Hematopoietic multipotent progenitor cell treated with erythropoietin and hydrocortisone succinate and interleukin-3 and kit ligand, for 15 days (in vitro differentiated cells): ENCODE data around the gene PRPF6.

ENCODE experiments used
- DNase-seq: peaks from one replicate; pipeline ENCODE4 v3.0.0-alpha.2; 2015; ENCODE audit warnings: low spot score

The PRPF6 gene

DNA sequence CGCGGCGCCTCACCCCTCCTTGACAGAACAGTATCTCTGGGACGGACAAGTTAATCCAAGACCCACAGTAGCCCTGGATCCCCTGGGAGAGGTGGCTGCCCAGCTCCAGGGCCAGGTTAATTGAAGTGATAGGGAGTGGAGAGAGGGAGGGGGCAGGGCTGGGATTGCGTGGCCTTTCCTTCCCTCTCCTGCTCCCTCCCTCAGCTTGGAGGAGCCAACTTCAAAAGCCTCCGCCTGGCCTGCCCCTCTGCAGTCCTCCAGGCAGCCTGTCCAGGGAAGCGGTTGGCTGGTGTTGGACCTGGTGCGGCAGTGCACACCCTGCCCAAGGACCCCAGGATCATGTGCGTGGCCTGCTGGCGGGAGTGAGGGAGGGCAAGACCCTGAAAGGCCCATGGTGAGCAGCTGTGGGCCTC lies 55.0 kb downstream of the PRPF6 start, which contains the start of gene C20orf204:
Gene C20orf204, plus strand, starts transcription at position 250 of the 413 bp plus-strand sequence. Its CDS starts 142 bp downstream, at position 392.
- DNase-seq: no peak

DNA sequence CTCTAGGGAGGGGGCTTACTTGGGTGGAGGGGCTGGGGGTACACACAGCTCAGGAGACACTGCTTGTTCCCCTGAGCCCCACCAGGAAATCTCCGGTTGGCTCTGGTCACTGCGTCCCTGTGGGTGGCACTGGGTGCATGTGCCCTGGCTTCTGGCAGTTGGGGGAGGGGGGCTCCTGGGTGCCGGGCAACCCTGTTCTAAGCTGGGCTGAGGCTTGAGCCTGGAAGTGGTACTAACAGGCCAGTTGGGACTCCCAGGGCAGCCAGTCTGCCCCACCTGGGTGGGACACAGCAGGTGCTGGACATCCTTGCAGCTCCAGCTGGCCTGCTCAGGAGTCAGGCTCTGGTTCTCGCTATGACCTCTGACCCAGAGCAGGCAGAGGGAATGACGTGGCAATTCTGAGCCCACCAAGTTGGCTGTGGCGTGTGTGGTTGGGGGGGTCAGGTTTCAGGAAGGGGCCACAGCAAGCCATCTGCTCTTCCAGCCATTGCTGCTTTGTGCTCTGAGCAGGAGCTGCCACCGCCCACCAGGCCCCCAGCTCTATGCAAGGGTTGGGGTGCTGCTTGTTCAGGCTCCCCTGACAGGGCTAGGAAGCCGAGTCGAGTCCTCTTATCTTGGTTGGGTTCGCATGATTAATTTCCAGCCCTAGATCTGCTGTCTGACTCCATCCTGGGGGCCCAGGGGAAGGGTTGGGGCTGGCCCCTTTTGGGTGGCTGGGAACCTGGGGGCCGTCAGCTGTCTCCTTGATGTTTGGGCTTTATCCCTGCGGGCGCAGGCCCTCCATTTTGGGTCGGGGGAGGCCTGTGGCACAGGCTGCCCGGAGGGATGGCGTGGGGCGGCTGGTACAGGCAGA lies 55.6 kb downstream of the PRPF6 start:
- DNase-seq: no peak

- DNase-seq: no peak
Measured at GRCh38 chr20:64037199-64037497, 56.2 kb downstream of the PRPF6 start.

GRCh38 chr20:64037498-64038213 lies 56.7 kb downstream of the PRPF6 start:
- no peak for DNase-seq

- no peak for DNase-seq
Measured at GRCh38 chr20:64038224-64038564, 57.3 kb downstream of the PRPF6 start.

DNA sequence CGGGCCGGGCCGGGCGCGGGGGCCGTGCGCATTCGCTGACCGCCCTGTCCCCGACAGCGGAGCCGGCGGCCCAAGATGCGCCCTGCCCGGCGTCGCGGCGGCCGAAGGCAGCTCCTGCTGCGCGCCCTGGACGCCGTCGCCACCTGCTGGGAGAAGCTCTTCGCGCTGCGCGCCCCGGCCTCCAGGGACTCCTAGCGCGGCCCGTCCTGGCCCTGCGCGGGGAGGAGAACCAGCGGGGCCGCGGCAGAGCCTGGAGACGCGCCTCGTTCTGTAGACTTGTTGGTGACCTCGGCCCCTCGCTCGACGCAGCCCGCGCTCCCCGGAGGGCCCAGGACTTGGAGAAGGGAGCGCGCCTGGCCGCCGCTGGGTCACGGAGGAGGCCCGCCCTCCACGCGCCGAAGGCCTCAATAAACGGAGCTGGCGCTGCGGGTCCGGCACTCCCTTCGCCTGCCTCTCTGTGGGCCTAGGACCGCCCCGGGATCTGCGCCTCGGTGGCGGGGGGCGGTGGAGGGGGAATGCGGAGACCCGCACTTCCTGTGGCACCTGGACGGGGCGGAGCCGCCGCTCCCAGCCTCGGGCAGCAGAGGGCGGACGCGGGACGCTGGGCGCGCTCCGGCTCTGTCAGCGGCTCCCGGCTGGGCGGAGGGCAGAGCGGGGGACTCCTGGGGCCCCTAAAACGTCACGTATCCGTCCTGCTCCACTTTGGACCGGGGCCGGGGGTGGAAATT lies 57.8 kb downstream of the PRPF6 start:
- DNase-seq: peak; percentile 23

- DNase-seq: no peak
Measured at GRCh38 chr20:64039293-64040160, 58.6 kb downstream of the PRPF6 start.

GRCh38 chr20:64040231-64041039 lies 59.5 kb downstream of the PRPF6 start:
- no peak for DNase-seq

DNA sequence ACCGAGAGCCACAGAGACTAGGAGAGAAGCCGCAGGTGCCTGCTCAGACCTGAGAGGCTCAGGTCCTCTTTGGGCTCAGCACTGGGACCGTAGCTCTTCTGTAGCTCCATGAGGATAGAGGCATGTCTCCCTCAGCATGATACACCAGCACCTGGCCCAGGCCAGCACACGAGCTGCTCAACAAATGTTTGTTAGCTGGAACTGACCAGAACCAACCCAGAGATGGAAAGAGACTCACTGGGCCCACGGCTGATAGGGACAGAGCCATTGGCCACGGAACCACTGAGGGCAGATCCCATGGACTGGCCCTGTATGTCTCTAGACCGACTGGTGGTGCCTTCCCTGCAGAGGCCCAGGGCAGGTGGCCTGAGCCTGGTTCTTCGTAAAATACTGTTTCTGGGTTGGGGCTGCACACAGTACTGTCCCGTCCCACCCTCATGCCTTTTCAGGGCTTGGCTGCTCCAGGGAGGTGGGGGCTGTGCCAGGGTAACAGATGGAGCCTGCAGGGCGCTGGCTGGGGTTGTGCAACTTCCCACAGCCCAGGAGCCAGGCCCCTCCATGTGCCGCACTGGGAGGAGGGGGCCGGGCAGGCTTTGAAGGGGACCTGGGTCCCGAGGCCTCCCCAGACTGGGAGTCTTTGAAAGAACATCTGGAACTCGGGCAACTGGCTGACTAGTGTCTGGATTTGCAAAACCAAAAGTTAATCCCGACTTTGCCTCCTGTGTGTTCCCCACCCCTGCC lies 60.3 kb downstream of the PRPF6 start:
- DNase-seq: no peak

- no peak for DNase-seq
Measured at GRCh38 chr20:64041781-64042053, 60.8 kb downstream of the PRPF6 start.

GRCh38 chr20:64042054-64042781 lies 61.3 kb downstream of the PRPF6 start:
- no peak for DNase-seq

DNA sequence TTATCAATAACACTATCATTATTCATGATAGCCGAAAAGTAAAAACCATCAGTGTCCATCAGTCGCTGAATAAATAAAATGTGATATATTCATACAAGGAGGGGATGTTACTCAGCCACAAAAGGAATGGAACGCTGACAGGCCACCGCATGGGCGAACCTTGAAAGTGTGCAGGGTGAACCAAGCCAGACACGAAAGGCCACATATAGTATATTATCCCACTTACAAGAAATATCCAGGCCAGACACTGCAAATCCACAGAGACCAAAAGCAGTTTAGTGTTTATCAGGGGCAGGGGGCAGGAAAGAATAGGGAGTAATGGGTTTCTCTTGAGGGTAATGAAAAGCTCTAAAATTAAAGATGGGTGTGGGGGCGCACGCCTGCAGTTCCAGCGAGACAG lies 62.8 kb downstream of the PRPF6 start:
- no peak for DNase-seq

GRCh38 chr20:64044484-64045247 lies 63.7 kb downstream of the PRPF6 start:
- no peak for DNase-seq

GRCh38 chr20:64045346-64046011 lies 64.5 kb downstream of the PRPF6 start:
- no peak for DNase-seq

DNA sequence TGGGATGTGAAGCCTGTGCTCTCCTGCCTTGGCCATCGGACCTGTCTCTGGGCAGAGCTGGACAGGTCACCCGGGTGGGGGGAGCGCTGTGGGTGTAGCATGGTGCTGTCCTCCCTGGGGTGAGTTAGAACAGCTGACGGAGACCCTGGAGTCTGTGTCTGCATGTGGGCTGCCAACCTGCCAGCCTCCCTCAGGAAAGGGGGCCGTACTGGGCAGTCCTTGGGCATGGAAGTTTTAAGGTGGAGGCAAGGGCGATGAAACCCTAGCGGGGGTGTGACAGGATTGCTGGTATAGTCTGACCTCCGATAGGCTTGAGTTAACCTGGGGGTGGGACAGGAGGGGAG lies 66.1 kb downstream of the PRPF6 start:
- no peak for DNase-seq

DNA sequence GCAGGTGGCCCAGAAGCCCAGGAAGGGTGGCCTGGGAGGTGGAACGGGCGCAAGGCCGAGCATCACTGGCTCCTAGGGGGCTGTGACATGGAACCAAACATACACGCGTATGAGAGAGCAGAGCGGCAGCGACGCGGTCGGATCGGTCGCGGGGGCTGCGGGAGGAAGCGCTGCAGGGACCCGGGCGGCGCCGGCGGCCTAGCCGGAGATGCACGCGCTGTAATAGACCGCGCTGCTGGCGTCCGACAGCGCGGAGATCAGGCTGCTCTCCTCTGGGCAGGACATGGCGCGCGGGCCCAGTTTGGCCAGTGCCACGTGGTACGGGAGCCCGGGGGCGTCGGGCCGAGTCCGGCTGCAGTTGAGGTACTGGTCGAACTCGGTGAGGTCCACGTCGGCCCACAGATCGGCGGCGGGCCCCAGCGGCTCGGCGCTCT lies 67.1 kb downstream of the PRPF6 start:
- no peak for DNase-seq

DNA sequence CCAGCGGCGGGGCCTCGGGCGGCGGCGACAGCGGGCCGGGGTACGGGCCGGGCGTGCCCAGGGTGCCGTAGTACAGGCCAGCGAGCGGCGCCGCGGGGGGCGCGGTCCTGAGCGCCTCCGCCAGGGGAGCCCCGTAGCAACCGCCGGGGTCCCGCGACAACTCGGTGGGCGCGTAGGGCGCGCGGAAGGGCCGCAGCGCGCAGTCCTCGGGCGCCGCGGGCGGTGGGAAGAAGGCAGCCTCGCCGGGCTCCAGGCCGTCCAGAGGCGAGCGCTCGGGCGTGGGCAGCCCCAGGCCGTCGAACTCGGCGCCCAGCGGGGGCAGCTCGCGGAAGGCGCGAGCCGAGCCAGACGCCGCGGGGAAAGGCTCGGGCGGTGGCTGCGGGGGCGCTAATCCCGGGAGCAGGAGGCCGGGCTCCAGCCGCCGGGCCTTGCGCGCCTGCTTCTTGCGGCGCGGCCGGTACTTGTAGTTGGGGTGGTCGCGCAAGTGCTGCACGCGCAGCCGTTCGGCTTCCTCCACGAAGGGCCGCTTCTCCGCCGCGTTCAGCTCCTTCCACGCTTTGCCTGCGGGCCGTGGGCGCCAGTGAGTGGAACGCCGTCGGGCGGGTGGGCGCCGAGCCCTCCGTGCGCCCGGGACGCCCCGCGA lies 67.6 kb downstream of the PRPF6 start:
- no peak for DNase-seq
